ENCODE measurements around the gene MORN1. TPM values are rescaled to one million over a fixed set of nuclear protein-coding genes. Genes with fewer than 3 reads are reported as not detected.

Gene MORN1
- total RNA-seq, 1 experiment from 2014 or later = 17.8 TPM

GRCh38 chr1:2381741-2382620, 9.4 kb downstream of the MORN1 start:
- in situ Hi-C loops (cut with HindIII; ENCODE audit: low pct_unique_long_range_greater_than_20kb, low sequenced_read_pairs) = no loop called here
- peak; percentile 75 for DNase-seq (ENCODE audit: low read depth, low spot score)

DNA sequence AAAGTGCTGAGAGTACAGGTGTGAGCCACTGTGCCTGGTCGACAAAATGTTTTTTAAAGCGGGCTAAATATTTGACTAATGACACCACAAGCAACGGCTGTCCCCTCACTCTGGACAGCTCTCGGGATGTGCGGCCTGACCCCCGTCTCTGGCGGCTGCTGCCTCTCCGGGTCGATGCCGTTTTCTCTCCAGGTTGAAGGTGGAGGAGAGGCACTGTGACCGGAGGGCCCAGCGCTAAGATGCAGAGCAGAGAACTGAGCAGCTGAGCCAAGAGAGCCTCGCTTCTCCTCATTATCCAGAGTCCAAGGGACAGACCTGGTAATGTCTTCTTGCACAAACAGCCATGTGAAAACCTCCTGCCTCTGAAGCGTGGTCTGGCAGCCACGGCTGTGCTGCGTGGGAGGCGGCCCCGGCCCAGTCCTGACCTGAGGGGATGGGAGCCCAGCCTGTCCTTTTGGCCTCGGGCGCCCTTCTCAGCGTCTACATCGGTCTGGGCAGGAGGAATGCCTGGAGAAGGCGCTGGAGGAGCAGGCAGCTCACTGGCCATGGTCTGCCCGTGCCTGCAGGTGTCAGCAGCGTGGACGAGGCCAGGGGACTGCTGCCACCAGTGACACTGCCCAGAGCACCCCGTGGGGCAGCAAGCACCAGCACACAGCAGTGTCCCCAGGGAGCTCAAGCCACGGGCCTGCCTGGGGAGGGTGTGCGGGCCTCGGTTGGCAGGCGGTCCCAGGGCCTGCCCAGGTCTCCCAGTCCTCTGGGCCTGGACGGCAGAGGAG, 10.3 kb downstream of the MORN1 start:
- in situ Hi-C loops (cut with HindIII; ENCODE audit: low pct_unique_long_range_greater_than_20kb, low sequenced_read_pairs) = no loop called here

DNA sequence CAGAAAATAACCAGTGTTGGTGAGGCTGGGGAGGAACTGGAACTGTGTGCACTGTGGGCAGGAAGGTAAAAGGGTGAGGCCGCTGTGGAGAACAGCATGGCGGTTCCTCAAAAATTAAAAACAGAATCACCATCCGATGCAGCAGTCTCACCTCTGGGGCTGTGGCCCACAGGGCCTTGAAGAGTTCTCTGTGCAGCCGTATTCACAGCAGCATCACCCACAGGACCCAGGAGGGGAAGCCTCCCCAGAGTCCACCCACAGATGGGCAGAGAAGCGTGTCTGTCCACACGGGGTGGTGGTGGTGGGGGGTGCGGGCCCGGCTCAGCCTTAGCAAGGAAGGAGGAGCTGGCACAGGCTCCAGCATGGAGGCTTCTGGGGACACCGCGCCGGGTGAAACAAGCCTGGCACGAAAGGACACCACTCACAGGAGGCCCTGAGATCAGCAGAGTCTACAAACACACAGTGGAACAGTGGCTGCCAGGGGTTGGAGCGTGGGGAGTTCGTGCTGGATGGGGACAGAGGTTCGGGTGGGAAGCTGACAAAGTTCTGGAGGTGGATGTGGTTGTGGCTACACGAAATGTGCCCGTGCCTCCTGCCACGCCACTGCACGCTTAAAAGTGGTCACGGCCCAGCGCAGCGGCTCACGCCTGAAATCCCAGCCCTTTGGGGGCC, 11.5 kb downstream of the MORN1 start:
- in situ Hi-C loops (cut with HindIII; ENCODE audit: low pct_unique_long_range_greater_than_20kb, low sequenced_read_pairs) = no loop called here
- no peak for DNase-seq (ENCODE audit: low read depth, low spot score)

More for the DNA sequence above, 10.3 kb downstream of the MORN1 start:
- DNase-seq (ENCODE audit: low read depth, low spot score) = no peak

DNA sequence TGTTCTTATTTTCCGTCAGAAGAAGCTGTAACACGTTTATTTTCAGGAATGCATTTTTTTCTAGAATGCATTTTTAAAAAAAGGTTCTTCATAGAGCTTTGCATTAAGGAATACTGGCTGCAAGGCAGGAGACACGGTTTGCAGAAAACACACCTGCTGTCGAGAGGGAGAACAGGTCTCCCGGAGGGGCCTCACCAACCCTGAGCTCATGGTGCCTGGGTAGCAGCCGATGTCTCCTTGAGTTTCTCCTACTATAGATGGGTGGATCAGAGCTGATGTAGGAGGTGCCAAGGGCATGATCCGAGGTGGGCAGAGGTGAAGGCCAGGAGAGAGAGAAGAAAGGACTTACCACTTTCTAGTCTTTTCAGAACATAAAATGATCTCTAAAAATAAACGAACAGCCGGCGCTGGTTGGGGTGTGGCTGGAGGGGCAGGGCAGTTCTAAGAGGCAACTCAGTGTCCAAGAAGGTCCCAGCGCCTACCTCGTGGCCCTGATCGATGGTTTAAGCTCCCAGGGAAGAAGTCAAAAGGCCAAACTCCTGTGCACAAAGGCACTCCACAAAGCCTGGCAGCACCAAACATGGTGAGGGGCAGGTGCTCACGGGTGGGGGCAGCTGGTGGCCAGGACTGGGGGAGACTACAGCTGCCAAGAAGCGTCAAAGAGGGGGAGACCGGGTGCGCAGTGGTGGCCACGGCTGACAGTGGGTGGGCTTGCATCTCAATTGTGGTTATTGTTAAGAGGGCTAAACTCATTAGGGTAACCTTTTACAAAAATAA, 12.2 kb downstream of the MORN1 start:
- in situ Hi-C loops (cut with HindIII; ENCODE audit: low pct_unique_long_range_greater_than_20kb, low sequenced_read_pairs) = no loop called here
- DNase-seq (ENCODE audit: low read depth, low spot score) = no peak

DNA sequence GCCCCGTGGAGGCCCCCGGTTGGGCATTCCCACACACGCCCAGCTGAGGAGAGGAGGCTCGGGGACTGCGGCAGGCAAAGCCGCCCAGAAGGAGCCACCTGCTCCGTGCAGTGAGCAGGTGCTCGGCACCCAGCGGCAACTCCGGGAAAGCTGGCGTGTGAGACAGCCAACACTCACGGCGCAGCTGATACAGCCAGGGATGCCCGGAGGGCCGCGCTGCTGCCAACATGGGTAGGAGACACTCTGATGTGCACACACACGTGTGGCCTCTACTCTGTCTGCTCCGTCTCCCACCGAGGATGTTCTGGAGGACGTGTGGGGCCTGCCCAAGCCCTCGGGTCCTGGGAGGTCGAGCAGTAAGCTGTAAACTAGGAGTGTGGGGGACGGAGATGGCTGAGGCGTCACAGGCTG, 12.9 kb downstream of the MORN1 start:
- no peak for DNase-seq (ENCODE audit: low read depth, low spot score)
- in situ Hi-C loops (cut with HindIII; ENCODE audit: low pct_unique_long_range_greater_than_20kb, low sequenced_read_pairs) = no loop called here

DNA sequence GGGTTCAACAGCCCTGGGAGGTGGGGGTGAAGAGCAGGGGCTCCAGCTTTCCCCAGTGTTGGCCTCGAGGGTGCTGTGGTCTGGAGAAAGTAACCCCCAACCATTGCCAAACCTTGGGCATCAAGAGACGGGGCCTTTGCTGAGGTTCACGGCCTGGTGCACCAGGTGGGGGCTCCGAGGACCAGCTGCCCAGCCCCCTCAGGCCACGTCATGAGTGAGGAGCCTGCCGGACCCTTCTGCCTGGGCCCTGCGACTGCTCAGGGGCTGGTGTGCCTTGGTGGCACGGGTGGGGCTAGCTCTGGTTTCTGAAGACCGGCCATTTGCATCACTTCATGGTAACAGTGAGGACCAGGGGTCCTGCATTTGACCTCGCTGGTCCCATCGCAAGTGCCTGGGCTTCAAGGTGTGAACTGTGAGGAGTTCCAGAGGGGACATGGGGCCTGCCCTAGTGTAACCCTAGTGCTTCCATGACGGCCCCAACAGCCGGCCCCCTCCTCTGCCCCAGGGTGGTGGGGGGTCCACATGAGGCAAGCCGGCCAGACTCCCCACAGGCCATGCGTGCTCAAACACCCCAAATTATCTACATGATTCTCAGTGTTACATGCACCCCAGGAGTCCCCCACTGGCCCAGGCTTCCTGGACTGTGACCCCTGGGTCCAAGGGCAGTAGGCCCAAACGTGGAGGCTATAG, 13.5 kb downstream of the MORN1 start:
- no peak for DNase-seq (ENCODE audit: low read depth, low spot score)
- in situ Hi-C loops (cut with HindIII; ENCODE audit: low pct_unique_long_range_greater_than_20kb, low sequenced_read_pairs) = no loop called here

DNA sequence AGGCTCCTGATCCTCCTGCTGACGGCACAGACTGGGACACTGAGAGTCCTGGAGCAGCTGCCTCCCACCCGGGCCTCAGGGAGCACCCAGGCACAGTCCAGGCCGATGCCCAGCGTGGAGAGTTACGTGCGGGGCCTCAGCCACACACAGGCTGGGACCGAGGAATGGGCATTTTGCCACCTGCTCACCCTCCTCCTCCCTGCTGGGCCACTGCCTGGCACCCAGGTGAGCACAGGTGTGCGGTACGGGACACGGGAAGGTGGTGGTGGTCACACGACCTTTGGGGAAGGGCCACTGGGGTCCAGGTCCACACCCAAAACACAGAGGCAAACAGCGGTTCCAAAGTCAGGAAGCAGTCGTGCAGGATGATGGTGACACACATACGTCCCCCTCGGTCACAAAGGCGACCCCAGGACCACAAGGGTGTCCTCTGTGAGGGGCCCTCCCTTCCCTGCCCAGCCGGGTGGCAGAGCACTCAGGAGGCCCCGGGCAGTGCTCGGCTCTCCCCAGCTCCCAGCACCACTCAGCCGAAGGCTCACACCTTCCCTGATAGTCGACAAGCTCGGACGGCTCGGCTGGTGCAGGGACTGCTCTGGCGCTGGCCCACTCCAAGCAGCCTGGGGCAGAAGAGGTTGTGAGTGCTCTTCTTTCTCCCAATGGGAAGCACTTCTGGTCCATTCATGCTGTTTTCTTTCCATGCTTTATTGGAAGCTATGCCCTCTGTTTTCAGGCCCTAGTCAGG, 14.3 kb downstream of the MORN1 start:
- no peak for DNase-seq (ENCODE audit: low read depth, low spot score)
- in situ Hi-C loops (cut with HindIII; ENCODE audit: low pct_unique_long_range_greater_than_20kb, low sequenced_read_pairs) = no loop called here

DNA sequence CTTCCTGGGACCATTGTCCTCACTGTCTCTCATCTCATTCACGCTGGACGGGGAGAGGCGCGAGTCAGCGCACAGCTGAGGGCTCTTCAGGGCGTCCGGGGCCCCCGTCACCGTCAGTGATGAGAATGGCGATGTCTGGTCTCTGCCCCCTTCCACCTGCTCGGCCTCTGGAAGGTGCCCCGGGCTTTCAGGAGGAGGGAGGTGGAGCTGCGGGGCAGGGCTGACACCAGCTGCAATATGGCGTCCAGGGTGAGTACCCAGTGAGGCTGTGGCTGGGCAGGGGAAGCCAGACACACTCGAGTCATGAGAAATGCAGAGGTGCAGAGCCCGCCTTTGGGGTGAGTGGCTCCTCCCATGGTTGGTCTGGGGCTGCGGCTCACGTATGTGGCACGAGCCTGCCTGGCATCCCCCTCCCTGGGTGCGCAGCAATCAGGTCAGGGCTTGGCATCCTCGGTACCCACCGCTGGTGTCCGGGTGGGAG, 15.1 kb downstream of the MORN1 start:
- no peak for DNase-seq (ENCODE audit: low read depth, low spot score)
- in situ Hi-C loops (cut with HindIII; ENCODE audit: low pct_unique_long_range_greater_than_20kb, low sequenced_read_pairs) = no loop called here

- in situ Hi-C loops (cut with HindIII; ENCODE audit: low pct_unique_long_range_greater_than_20kb, low sequenced_read_pairs) = no loop called here
- DNase-seq (ENCODE audit: low read depth, low spot score) = no peak
Observed at GRCh38 chr1:2375923-2376260, 15.5 kb downstream of the MORN1 start.

DNA sequence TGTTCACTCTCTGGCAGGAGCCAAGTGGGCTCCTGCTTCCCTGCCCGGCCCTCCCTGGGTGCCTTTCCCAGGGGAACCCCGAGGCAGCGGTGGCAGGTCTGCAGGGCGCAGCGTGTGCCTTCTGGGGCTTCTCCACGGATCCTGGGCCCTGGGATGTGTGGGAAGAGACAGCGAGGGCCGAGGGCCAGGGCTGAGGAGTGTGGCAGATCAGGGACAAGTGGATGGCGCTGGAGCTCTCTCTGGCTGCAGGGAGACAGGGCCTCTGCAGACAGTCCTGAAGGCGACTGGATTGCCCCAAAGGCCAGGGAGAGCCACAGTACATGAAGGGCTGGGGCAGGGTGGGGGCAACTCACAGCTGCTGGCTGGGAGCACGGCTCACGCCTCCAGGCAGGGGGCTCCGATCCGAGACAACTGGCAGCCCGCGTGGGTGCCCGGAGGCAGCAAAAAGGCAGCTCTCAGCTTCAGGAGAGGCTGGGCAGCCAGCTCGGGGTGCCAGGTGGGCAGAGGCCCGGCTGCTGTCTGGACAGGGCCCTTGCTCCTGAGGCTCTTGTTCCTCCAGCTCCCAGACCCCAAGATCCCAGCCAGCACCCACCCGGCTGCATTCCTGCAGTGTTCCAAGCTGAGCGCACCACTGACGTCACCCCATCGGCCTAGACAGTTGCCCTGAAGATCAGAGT, 16.0 kb downstream of the MORN1 start:
- no peak for DNase-seq (ENCODE audit: low read depth, low spot score)
- in situ Hi-C loops (cut with HindIII; ENCODE audit: low pct_unique_long_range_greater_than_20kb, low sequenced_read_pairs) = no loop called here

DNA sequence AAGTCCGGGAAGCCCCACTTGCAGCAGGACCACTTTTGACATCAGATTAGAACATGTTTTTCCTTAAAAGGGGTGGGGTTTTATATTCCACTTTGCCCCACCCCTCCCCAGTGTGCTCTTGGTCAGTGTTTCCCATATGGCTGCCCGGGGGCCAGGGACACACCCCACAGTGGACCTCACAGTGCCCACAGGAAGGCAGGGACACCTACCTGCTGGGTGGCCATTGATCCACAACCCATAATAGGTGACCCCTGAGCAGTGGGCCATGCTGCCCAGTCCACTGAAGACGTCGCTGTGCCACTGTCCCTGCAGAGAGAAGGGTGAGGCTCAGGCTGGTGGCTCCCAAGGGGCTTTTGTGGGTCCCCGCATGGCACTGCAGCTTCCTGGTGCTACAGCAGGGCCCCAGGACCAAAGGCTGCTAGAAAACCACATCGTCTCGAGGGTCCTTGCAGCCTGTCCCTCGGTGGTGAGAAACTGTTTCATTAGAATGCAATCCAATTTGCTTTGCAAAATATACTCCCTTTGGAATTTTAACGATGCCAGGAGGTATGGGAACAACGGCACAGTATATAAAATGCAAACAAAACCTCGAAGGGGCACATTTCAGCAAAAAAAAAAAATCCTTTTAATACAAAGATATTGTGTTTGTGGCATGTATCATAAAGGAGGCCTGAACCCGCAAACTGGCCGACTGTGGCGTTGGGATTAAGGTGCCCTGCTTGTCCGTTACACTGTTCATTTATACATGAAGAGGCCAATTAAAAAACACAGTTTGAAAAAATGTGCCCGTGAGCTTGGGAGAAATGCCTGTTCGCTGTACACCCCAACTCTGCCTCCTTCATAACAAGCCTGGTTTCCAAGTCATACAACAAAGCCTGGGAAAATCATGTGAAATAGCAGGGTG, 16.9 kb downstream of the MORN1 start:
- in situ Hi-C loops (cut with HindIII; ENCODE audit: low pct_unique_long_range_greater_than_20kb, low sequenced_read_pairs) = no loop called here
- no peak for DNase-seq (ENCODE audit: low read depth, low spot score)

DNA sequence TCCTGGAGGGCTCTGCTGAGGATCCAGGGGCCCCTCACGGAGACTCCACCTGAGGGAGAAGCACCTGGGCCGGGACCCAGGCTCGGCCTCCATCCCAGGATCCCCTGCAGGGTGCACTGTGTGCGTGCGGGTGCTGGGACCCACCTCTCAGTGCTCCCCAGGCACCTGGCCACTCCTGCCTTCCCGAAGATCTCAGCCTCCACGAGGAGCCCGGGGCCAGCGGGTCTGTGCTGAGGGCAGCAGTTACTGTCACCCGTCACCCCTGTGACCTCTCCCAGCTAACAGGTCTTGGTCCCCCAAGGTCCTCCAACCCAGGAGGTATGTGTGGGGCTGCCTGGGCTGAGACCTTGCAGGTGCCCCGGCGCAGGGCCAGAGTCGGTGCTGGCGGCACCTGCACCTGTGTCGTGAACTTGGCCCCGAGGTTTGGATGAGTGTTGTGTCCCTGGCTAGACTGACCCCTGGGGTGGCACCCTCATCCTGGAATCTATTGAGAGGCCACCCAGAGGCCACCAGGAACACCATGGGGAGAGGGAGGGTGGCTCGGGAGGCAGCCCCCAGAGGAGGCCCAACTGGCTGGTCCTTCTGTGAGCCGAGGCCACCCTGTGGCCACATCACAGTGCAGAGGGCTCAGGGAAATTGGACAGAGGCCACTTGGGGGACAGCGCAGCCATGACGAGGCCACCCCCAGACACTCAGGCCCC, 17.7 kb downstream of the MORN1 start:
- DNase-seq (ENCODE audit: low read depth, low spot score) = no peak
- in situ Hi-C loops (cut with HindIII; ENCODE audit: low pct_unique_long_range_greater_than_20kb, low sequenced_read_pairs) = no loop called here

DNA sequence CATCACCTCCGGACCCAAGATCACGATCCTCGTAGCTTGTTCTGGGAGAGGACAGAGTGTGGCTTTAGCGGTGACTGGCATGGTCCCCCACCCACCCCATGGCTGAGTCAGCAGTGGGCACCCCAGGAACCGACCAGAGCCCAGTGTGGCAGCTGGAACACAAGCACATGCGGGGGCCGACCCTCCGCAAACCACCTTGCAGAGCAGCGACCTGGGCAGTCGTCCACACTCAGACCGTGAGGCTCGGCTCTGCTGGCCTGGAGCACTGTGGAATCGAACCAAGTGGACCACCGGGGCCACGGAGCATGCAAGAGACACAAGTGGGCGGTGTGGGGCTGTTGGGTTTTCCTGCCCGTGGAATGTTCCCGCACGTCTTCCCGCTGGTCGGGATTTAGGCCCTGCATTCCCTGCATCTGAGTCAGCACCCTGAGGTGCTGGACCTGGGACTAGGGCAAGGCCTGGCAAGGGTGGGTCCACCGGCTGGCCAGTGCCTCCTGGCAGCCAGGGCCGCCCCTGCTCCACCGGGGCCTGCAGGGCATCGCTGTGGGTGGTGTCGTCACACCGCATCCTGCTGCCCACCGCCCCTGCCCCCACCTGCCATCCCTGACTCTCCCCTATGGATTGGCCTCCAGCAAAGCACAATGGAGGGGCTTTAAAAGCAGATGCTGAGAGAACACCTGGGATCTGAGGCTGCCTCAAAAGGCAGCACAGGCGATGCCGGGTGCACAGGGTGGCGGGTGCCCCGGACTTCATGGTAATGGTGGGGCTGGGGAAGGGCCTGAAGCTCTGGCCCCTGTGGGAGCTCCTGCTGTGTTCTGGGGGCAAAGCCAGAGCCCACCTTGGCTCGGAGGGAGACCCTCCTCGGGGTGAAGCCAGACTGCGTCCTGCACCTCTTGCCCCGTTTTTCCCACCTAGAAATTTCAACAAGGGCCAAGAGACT, 18.5 kb downstream of the MORN1 start:
- DNase-seq (ENCODE audit: low read depth, low spot score) = no peak
- in situ Hi-C loops (cut with HindIII; ENCODE audit: low pct_unique_long_range_greater_than_20kb, low sequenced_read_pairs) = no loop called here

Data from SK-MEL-5 (cell line).